GM12865 (cell line): ENCODE measurements around the gene DTWD2.
"Not testable (repeated sequence)": the region's sequence is repeated elsewhere in the genome, so short reads cannot be mapped to it uniquely, and the experiment has no call there.

Experiments used
- DNase-seq: peaks from one replicate; pipeline ENCODE4 v3.0.0; 2010; ENCODE audit warnings: low read depth
- H3K4me3 ChIP-seq: 2 replicates; pipeline ENCODE4 v1.5.1; 2011; ENCODE audit warnings: mild to moderate bottlenecking, low read depth, low read length, control low read depth
- TF ChIP-seq, protein P1 (sequence below): IDR thresholded peaks from 2 replicates; pipeline ENCODE4 v1.5.1; 2011; ENCODE audit warnings: low read length, control low read depth, low read depth, inconsistent platforms; ENCODE audit not compliant: insufficient read depth; ENCODE audit errors: missing control alignments

Gene DTWD2

DNA sequence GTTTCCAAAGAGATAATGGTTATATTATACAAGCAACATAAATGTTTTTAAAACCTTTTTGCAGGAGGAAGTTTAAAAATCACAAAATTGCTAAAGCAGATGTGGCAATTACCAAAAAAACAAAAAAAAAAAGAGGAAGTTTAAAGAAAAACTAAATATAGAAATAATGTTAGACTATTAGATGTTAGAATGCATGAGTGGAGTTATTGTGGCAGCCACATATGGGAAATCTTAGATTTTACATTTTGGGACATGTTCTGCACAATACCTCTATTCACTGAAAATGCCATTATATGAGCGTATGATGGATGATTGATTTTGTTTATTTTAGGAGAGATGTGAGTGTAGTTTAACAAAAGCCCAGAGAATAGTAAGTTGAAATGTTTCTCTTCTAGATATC lies 31.2 kb upstream of the DTWD2 start:
- H3K4me3 ChIP-seq = no peak overlapping the region
- TF ChIP-seq, protein P1, sequence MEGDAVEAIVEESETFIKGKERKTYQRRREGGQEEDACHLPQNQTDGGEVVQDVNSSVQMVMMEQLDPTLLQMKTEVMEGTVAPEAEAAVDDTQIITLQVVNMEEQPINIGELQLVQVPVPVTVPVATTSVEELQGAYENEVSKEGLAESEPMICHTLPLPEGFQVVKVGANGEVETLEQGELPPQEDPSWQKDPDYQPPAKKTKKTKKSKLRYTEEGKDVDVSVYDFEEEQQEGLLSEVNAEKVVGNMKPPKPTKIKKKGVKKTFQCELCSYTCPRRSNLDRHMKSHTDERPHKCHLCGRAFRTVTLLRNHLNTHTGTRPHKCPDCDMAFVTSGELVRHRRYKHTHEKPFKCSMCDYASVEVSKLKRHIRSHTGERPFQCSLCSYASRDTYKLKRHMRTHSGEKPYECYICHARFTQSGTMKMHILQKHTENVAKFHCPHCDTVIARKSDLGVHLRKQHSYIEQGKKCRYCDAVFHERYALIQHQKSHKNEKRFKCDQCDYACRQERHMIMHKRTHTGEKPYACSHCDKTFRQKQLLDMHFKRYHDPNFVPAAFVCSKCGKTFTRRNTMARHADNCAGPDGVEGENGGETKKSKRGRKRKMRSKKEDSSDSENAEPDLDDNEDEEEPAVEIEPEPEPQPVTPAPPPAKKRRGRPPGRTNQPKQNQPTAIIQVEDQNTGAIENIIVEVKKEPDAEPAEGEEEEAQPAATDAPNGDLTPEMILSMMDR = no peak
- DNase-seq = no peak

DNA sequence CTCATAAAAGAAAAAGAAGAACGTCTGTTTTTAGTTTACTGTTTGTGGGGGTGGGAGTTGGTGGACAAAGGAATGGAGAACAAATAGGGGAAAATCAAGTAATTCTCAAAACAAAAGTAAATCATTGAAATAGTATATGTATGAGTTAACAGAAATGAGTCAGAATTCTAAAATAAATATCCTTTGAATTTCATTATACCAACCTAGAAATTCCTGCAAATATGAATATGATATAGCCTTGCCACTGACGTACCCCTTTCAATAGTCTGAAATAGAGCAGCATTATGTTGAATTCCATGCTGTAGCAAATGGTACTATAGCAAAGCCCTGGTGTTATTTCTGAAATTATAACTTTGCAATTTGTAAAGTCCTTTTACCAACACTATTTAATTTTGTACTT lies 29.6 kb upstream of the DTWD2 start:
- no peak overlapping the region for H3K4me3 ChIP-seq
- no peak for DNase-seq
- TF ChIP-seq, protein P1 = no peak

DNA sequence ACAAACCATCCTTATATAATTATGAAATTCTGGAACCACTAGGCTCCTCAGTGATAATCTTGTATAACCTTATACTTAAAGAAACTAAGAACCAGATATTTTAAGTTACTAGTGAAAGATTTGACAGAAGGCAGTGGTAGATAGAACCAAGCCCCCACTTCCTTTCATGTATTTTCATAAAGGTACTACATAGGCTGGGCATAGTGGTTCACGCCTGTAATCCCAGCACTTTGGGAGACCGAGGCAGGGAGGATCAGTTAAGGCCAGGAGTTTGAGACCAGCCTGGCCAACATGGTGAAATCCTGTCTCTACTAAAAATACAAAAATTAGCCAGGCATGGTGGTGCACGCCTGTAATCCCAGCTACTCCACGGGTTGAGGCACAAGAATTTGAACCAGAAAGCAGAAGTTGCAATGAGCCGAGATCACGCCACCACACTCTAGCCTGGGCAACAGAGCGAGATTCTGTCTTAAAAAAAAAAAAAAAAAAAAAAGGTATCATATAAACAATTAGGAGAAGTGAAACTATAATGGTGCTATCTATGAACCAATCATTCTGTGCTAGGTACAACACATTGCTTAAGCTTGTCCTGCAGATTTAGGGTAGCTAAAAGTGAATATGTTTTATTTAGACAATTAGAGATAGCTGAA lies 27.9 kb upstream of the DTWD2 start:
- TF ChIP-seq, protein P1 = no peak
- H3K4me3 ChIP-seq = no peak overlapping the region
- peak; percentile 58 for DNase-seq

DNA sequence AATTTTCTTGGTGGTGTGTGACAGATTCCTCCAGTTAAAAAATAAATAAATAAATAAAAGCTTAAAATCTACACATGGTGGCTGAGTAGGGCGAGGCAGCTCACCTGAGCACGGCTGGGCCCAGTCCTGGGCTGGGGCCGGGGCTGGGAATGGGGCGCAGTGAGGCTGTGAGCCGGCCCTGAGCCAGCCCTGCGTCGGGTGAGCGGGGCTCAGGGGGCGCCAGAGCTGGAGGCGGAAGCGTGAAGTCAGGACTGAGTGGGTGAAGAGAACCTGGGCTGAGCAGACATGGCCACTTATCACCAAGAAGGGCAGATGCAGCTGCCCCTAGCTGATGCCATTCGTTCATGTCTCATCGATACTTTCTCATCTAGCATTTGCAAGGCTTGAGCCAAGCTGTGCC lies 22.8 kb upstream of the DTWD2 start:
- H3K4me3 ChIP-seq = no peak overlapping the region
- no peak for DNase-seq
- TF ChIP-seq, protein P1 = no peak

DNA sequence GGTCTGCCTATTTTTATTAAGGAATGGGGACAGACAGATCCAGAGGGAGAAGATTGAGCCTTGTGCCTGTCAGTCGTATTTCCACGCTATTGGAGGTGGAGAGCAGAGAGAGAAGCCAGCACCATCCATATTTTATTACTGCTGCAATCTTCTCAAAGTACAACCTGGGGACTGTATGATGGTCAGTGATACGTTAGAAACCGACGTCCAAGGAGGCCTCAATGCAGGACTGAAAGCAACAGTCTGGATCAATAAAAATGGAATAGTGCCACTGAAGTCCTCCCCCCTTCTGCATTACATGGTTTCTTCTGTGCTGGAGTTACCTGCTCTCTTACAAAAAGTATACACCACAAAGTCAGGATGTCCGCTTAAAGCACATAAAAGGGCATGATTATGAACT lies 21.9 kb upstream of the DTWD2 start:
- TF ChIP-seq, protein P1 = no peak
- DNase-seq = no peak
- no peak overlapping the region for H3K4me3 ChIP-seq

DNA sequence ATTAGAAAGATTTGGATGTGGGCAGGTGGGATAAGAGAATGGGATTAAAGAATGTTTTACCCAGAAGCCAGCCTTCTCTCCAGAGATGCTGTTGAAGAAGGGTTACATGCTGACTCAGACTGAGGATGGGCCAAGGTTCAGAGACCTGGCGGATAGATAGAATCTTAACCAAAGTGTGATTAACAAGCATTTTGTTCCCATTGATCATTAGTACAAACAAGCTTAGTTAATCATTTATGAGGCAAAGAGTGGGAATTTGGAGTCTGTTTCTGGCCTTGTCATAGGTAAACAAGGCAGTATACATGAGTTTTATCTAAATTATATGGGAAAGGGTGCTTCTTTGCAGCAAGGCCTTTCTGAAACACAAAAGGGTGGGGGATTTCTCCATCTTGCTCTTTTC lies 20.8 kb upstream of the DTWD2 start:
- TF ChIP-seq, protein P1 = no peak
- no peak overlapping the region for H3K4me3 ChIP-seq
- DNase-seq = no peak

DNA sequence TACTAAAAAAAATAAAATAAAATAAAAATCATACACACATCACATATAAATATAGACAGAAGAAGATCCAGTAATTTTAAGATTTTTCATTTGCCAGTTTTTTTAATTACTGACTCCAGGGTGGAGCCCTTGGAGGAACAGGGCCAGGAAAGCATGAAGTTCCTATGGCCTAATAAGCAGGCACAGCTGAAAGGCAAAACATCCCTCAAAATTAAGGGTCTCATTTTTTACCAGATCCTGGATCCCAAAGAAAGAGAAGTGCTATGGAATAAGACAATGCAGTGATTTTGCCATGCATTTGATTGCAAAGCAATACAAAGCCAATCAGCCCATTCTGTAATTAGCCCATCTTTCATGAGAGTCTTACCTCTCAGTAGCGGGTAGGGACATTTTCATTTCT lies 11.3 kb upstream of the DTWD2 start:
- no peak for DNase-seq
- H3K4me3 ChIP-seq = no peak overlapping the region
- TF ChIP-seq, protein P1 = no peak

DNA sequence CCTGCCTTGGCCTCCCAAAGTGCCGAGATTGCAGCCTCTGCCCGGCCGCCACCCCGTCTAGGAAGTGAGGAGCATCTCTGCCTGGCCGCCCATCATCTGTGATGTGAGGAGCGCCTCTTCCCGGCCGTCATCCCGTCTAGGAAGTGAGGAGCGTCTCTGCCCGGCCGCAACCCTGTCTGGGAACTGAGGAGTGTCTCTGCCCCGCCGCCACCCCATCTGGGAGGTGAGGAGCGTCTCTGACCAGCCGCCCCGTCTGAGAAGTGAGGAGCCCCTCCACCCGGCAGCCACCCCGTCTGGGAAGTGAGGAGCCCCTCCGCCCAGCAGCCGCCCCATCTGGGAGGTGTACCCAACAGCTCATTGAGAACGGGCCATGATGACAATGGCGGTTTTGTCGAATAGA lies 10.5 kb upstream of the DTWD2 start:
- not testable (repeated sequence) for H3K4me3 ChIP-seq, DNase-seq
